HG03457 (cell line): Measurements from ENCODE around the gene JARID2.

Source experiments
- ATAC-seq: cut with Tn5 transposase; IDR thresholded peaks from one replicate; pipeline ENCODE4 v1.9.1; 2021; ENCODE audit warnings: moderate number of reproducible peaks; ENCODE audit not compliant: unreplicated experiment

JARID2 gene

GRCh38 chr6:15500078-15500740 is 254.3 kb downstream of the JARID2 start:
- no peak for ATAC-seq

GRCh38 chr6:15500901-15501825 is 255.3 kb downstream of the JARID2 start:
- no peak for ATAC-seq

- ATAC-seq, result no peak
These were observed 256.1 kb downstream of the JARID2 start for GRCh38 chr6:15501826-15502445.

- ATAC-seq, result no peak
These were observed 256.8 kb downstream of the JARID2 start for GRCh38 chr6:15502446-15503345.

GRCh38 chr6:15503346-15503680 is 257.4 kb downstream of the JARID2 start:
- ATAC-seq, result no peak

GRCh38 chr6:15504040-15504495 is 258.2 kb downstream of the JARID2 start:
- no peak for ATAC-seq

- ATAC-seq, result no peak
These were observed 258.9 kb downstream of the JARID2 start for GRCh38 chr6:15504581-15505350.

GRCh38 chr6:15505463-15505918 is 259.6 kb downstream of the JARID2 start:
- ATAC-seq, result no peak

- no peak for ATAC-seq
These were observed 260.2 kb downstream of the JARID2 start for GRCh38 chr6:15506066-15506465.

- ATAC-seq, result no peak
These were observed 261.4 kb downstream of the JARID2 start for GRCh38 chr6:15507221-15507620.

GRCh38 chr6:15507746-15508145 is 261.9 kb downstream of the JARID2 start:
- ATAC-seq, result no peak

GRCh38 chr6:15508441-15508871 is 262.6 kb downstream of the JARID2 start:
- no peak for ATAC-seq

- no peak for ATAC-seq
These were observed 263.1 kb downstream of the JARID2 start for GRCh38 chr6:15508931-15509330.

- no peak for ATAC-seq
These were observed 263.6 kb downstream of the JARID2 start for GRCh38 chr6:15509335-15509933.

GRCh38 chr6:15510121-15510520 is 264.3 kb downstream of the JARID2 start:
- ATAC-seq, result no peak

- ATAC-seq, result no peak
These were observed 264.8 kb downstream of the JARID2 start for GRCh38 chr6:15510536-15511247.

- ATAC-seq, result no peak
These were observed 265.6 kb downstream of the JARID2 start for GRCh38 chr6:15511248-15512125.

- ATAC-seq, result no peak
These were observed 266.3 kb downstream of the JARID2 start for GRCh38 chr6:15512126-15512525.
